HL-60 (cell line): Measurements from ENCODE around the gene SLC38A8.

Experiments
- DNase-seq, 2 experiments: peaks; one replicate each; pipeline ENCODE4 v3.0.0-alpha.2; 2010 to 2020; ENCODE audit warnings: low read depth in 1 of 2, low spot score in 1 of 2
- H3K27ac ChIP-seq: fragments of 250-450 bp; sonication (Bioruptor Pico); replicated peaks from 2 replicates; pipeline ENCODE4 v1.5.1; 2020; ENCODE audit warnings: mild to moderate bottlenecking, moderate library complexity
- H3K27me3 ChIP-seq: fragments of 250-450 bp; sonication (Bioruptor Pico); 2 replicates; pipeline ENCODE4 v1.5.1; 2021; ENCODE audit warnings: mild to moderate bottlenecking, moderate library complexity; ENCODE audit not compliant: insufficient read depth, poor library complexity, severe bottlenecking
- H3K4me3 ChIP-seq: replicated peaks from 2 replicates; pipeline ENCODE4 v1.5.1; 2011; ENCODE audit warnings: mild to moderate bottlenecking, control low read depth, low read length; ENCODE audit not compliant: insufficient read depth
- GABPA ChIP-seq: IDR thresholded peaks from 2 replicates; pipeline ENCODE4 v1.6.1; 2012; ENCODE audit warnings: low read depth
- POLR2AphosphoS5 ChIP-seq: IDR thresholded peaks from 2 replicates; pipeline ENCODE4 v1.6.1; 2012; ENCODE audit warnings: low read depth
- SPI1 ChIP-seq: IDR thresholded peaks from 2 replicates; pipeline ENCODE4 v1.6.1; 2012; ENCODE audit warnings: low read depth, mild to moderate bottlenecking, borderline replicate concordance
- TF ChIP-seq, protein P1 (sequence below): IDR thresholded peaks from one replicate; pipeline ENCODE4 v1.5.1; 2011; ENCODE audit warnings: low read length, control low read depth, inconsistent platforms; ENCODE audit not compliant: insufficient read depth
- TF ChIP-seq, protein P2 (sequence below): IDR thresholded peaks from 2 replicates; pipeline ENCODE4 v1.6.1; 2012; ENCODE audit warnings: low read depth; ENCODE audit not compliant: insufficient replicate concordance

SLC38A8 gene

DNA sequence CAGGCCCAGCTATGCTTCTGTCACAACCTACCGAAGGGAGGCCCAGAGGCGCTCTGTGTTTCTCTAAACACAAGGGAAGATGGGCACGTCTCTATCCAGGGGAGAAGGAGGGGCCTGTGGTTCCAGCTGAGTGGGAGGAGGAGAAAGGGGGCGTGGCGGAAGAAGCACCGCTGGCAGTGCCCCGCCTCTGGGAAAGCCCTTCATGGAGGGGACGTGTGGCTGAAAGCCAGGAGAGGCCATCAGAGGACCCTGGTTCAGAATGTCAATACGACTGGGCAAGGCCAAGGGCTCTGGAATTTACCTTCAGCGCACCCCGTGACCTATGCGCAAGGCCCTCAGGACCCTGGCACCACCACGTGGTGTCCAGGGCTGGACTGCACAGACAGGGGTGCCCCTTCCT lies 12.3 kb upstream of the SLC38A8 start:
- H3K27ac ChIP-seq: no peak overlapping the region
- no peak for DNase-seq
- H3K4me3 ChIP-seq: no peak overlapping the region
- H3K27me3 ChIP-seq: no peaks in the 10 kb centered on the region
- TF ChIP-seq, protein P1, sequence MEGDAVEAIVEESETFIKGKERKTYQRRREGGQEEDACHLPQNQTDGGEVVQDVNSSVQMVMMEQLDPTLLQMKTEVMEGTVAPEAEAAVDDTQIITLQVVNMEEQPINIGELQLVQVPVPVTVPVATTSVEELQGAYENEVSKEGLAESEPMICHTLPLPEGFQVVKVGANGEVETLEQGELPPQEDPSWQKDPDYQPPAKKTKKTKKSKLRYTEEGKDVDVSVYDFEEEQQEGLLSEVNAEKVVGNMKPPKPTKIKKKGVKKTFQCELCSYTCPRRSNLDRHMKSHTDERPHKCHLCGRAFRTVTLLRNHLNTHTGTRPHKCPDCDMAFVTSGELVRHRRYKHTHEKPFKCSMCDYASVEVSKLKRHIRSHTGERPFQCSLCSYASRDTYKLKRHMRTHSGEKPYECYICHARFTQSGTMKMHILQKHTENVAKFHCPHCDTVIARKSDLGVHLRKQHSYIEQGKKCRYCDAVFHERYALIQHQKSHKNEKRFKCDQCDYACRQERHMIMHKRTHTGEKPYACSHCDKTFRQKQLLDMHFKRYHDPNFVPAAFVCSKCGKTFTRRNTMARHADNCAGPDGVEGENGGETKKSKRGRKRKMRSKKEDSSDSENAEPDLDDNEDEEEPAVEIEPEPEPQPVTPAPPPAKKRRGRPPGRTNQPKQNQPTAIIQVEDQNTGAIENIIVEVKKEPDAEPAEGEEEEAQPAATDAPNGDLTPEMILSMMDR: no peak
- TF ChIP-seq SPI1 (no peak), POLR2AphosphoS5 (no peak)

DNA sequence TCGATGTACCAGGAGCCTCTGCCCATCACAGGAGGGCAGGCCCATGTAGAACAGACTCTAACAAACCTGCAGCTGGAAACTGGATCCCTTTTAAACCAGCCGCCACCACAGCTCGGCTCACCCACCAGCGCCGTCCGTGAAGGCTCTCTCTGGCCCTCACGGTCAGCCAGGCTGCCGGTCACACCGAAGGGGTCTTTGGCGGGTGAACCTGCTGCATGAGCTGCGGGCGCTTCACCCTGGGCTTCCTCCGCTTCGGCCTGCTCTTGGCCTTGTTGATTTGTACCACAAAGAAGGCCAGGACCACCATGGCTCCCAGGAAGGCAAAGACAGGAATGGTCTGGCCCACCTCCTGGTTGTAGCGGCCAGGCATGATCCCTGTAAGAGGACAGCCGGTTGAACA lies 11.7 kb upstream of the SLC38A8 start:
- no peak overlapping the region for H3K4me3 ChIP-seq
- TF ChIP-seq POLR2AphosphoS5: no peak
- TF ChIP-seq, protein P2, sequence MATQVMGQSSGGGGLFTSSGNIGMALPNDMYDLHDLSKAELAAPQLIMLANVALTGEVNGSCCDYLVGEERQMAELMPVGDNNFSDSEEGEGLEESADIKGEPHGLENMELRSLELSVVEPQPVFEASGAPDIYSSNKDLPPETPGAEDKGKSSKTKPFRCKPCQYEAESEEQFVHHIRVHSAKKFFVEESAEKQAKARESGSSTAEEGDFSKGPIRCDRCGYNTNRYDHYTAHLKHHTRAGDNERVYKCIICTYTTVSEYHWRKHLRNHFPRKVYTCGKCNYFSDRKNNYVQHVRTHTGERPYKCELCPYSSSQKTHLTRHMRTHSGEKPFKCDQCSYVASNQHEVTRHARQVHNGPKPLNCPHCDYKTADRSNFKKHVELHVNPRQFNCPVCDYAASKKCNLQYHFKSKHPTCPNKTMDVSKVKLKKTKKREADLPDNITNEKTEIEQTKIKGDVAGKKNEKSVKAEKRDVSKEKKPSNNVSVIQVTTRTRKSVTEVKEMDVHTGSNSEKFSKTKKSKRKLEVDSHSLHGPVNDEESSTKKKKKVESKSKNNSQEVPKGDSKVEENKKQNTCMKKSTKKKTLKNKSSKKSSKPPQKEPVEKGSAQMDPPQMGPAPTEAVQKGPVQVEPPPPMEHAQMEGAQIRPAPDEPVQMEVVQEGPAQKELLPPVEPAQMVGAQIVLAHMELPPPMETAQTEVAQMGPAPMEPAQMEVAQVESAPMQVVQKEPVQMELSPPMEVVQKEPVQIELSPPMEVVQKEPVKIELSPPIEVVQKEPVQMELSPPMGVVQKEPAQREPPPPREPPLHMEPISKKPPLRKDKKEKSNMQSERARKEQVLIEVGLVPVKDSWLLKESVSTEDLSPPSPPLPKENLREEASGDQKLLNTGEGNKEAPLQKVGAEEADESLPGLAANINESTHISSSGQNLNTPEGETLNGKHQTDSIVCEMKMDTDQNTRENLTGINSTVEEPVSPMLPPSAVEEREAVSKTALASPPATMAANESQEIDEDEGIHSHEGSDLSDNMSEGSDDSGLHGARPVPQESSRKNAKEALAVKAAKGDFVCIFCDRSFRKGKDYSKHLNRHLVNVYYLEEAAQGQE: no peak
- TF ChIP-seq, protein P1: no peak
- no peak for TF ChIP-seq SPI1
- no peak for TF ChIP-seq GABPA
- no peak for DNase-seq
- H3K27ac ChIP-seq: no peak overlapping the region
- no peaks in the 10 kb centered on the region for H3K27me3 ChIP-seq

DNA sequence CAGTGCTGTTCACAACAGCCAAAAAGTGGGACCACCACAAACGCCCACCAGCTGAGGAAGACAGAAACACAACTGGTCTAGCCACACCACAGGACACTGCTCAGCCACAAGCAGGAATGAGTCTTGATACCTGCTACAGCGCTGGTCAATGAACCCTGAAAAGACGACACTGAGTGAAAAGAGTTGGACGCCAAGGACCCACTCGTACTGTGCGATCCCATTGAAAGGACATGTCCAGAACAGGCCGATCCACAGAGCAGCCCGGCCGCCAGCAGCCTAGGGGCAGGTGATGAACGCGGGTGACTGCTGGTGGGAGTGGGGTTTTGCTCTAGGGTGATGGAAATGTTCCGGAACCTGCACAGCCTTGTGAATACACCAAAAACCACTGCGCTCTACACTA lies 10.6 kb upstream of the SLC38A8 start:
- TF ChIP-seq, protein P2: no peak
- no peak for TF ChIP-seq GABPA
- TF ChIP-seq SPI1: no peak
- no peak for TF ChIP-seq POLR2AphosphoS5
- TF ChIP-seq, protein P1: no peak
- Histone ChIP-seq H3K27ac (no peak overlapping the region), H3K27me3 (no peaks in the 10 kb centered on the region), H3K4me3 (no peak overlapping the region)
- no peak for DNase-seq

DNA sequence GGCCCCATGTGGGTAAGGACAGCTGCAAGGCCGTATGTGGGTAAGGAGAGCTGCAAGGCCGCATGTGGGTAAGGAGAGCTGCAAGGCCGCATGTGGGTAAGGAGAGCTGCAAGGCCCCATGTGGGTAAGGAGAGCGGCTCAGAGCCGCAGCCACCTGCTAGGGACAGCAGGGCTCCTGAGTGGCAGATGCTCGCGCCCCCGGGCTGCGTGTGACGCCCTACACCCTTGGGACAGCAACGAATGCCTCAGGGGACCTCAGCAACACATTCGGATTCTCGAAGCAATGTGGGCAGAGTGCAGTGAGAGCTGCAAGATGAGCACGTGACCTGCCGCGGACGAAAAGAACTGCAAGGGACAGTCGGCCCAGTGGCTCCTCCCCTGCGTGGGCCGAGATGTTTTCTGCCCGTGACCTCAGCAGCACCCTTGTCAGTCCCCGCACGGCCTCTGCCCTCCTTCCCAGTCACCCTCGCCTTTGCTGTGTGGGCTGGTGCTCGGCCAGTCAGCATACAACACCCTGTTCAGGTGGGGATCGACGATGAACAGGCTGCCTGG lies 9.6 kb upstream of the SLC38A8 start:
- H3K27me3 ChIP-seq: no peaks in the 10 kb centered on the region

More for the DNA sequence above, 9.6 kb upstream of the SLC38A8 start:
- Histone ChIP-seq H3K27ac (no peak overlapping the region), H3K4me3 (no peak overlapping the region)
- no peak for DNase-seq
- TF ChIP-seq, protein P1: no peak
- TF ChIP-seq SPI1 (no peak), POLR2AphosphoS5 (no peak), GABPA (no peak)
- TF ChIP-seq, protein P2: no peak
